HG03066 (cell line): ENCODE measurements around the gene CYTH1.

ENCODE experiments used
- ATAC-seq: cut with Tn5 transposase; IDR thresholded peaks from one replicate; pipeline ENCODE4 v1.9.1; 2021; ENCODE audit warnings: low read depth; ENCODE audit not compliant: unreplicated experiment

CYTH1 gene, protein sequence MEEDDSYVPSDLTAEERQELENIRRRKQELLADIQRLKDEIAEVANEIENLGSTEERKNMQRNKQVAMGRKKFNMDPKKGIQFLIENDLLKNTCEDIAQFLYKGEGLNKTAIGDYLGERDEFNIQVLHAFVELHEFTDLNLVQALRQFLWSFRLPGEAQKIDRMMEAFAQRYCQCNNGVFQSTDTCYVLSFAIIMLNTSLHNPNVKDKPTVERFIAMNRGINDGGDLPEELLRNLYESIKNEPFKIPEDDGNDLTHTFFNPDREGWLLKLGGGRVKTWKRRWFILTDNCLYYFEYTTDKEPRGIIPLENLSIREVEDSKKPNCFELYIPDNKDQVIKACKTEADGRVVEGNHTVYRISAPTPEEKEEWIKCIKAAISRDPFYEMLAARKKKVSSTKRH

DNA sequence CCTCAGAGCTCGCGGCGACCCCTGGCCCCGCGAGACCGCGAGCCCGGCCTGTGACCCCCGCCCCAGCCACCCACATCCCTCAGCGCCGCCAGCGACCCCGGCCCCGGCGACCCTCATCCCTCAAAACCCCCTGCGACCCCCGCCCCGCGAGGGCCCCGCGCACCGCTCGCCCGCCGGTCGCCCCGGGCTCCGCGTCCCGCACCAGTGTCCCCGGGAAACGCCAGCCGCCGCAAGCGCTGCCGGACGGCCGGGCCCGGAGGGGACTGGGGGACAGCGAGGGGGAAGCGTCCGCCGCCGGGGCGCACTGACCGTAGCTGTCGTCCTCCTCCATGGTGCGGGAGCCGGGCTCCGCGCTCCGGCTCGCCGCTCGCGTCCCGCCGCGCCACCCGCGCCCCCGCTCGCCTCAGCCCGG lies at the start of gene CYTH1:
TSS of gene CYTH1 (minus strand) at position 381 of the 412 bp plus-strand sequence. CDS start at position 331, 50 bp downstream.
- ATAC-seq = no peak

DNA sequence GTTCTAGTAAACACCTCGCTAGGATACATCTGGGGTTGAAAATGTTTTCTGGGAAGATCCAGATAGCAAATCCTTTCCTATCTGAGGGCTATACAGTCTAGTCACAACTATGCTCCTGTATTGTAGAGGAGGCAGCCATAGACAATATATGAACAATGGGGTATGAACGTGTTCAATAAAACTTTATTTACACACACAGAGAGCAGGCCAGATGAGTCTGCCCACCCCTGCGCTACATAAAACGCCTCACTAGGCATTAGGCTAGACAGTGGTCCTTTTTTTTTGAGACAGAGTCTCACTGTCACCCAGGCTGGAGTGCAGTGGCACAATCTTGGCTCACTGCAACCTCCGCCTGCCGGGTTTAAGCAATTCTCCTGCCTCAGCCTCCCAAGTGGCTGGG lies 47.4 kb upstream of the CYTH1 start:
- no peak for ATAC-seq

DNA sequence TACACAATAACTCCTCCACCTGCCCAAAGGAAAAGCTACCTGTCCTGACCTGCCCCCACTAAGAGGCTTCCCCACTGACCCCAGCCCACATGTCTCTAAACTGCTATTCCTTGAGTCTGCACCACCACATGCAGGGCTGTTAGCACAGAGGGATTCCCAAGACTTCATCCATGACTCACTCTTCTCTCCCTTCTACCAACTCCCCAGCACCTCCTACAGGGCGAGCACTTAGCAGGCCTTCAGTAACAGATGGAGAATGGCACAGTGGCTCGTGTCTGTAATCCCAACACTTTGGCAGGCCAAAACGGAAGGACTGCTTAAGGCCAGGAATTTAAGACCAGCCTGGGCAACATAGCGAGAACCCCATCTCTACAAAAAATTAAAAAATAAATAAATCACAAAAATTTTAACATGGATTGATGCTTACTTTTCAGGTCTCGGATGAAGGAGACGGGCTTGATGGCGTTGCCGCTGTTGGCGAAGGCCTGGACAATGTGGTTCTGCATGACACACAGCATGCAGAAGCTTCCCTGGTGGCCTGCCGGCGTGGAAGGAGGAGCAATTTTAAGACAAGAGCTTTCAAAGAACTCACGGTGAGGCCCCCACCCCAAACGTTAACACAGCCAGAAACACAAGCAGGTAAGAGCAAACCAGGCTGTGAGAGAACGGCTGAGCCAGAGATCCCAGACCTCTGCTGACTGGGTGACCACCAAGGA lies 46.6 kb upstream of the CYTH1 start:
- ATAC-seq = no peak

DNA sequence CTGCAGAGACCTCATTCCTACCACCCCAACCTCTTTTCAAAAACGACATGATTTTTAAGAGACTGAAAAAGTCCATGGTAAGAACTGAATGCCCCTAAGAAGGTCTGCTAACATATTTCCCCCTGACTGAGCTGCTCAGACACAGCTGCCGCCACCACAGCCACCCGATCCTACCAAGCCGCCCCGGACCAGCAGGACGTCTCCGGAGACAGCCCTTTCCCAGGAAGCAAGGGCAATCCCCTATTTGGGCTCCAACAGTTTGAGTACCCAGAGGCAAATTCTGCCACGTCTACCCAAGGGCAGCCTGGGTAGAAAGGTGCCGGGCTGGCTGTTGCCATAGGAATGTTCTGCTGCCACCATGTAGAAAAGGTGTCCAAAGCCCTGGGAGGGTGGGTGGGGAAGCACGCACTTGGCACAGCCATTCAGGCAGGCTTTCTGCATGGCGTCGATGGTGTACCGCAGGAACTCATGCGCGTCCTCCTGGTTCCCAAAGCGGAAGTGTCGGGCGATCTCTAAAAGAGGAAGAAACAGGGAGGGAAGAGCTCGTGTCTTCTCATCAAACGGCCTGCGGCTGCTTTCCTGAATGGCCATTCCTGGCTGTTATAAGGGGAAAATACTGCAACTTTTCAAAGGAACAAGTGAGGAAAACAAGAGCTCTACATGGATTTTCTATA lies 44.9 kb upstream of the CYTH1 start:
- ATAC-seq = no peak

DNA sequence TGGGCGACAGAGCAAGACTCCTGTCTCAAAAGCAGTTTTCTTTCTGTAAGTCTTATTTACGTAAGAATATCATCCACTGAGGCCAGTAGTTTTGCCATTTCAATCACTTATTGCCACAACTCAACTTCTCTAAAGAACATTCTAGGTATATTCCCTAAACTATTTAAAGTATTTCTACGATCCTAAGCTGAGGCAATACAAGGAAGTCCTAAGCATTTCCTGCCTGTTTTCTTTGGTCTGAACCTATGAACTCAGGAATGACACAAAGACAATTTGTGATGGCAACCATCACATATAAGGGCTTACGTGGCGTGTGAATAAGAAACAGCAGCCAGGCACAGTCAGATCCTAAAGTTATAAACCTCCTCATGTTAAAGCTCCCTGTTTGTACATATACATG lies 44.3 kb upstream of the CYTH1 start:
- no peak for ATAC-seq

GRCh38 chr17:78825696-78826095 lies 43.6 kb upstream of the CYTH1 start:
- ATAC-seq = no peak

DNA sequence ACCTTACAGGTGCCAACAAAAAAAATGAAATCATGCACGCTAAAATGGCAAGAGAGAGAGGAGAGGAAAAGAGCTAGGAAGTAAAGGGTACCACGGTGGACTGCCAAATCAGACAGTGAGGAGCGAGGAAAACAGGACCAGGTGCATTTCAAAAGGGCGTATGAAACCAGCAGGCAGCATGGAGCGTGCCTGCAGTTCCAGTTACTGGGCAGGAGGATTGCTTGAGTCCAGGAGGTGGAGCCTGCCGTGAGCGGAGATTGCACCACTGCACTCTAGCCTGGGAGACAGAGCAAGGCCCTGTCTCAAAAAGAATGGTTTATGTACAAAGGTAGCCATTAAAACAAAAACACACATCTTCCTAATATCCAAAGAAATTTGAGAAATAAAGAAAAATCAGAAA lies 42.2 kb upstream of the CYTH1 start:
- ATAC-seq = no peak

DNA sequence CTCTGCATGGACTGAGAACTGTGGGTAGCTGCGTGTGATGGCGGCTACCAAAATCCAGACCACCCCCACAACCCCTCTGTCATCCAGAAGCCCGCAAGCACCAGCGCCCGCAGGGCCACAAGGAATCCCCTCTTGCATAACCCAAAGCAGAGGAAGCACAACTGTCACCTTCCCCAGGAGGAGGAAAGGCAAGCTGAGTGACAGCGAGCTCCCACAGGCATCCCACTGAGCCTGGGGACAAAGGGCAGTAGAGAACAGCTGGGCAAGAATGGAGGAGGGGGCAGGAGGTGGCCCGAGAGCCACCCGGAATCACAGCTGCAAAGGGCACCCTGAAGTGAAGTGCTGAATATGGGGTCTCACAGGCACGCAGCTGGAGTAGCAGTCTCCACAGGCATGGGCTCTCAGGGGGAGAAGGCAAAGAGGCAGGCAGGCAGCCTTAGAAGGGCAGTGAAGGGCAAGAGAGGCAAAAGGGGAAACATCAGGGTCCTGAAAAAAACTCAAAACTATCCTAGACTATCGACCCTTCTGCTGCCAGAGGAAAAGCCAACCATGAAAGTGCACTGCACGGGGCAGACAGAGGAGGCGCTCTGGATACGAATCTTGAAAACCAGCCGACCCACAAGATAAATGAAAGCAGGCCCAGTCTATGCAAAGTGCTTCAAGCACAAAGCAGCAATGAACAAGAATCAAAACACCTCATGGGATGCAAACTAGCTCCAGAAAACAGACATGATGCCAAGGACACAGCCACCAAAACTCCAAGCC lies 41.4 kb upstream of the CYTH1 start:
- ATAC-seq = no peak

DNA sequence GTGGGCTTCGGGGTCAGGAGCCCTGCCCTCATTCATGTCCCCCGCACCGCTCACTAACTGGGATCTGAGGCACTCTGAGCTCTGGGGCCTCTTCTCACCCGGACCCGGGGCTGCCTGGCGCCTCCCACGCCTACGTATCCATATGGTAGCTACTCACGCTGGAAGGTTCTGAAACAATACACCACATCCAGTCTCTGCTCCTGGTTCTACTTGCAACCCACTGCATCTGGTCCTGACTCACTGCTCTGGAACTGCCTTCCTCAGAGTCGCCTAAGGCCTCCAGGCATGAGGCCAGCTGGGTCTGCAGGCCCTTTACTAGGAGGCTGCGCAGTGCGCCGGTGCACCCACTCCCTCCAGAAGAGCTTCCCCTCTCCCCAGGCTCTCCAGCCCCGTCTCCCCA lies 40.5 kb upstream of the CYTH1 start:
- no peak for ATAC-seq

GRCh38 chr17:78821961-78822360 lies 39.9 kb upstream of the CYTH1 start:
- ATAC-seq = no peak

DNA sequence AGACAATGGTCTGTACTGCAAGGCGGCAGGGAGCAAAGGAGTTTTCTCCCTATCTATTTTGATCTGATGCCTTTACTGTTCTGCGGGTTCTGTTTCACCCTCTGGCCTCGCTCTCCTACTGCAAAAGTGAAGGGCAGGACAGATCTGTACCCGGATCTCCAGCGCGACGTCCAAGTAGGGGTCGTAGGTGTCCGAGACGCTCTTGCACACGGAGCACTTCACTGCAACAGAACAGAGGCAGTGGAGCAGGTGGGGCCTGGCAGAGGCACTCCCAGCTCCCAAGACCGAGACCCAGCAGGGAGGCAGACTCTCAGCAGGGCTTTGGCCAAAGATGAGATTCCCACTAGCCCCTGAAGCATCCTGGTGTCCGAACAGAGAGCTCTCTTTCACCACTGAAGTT lies 38.8 kb upstream of the CYTH1 start:
- ATAC-seq = no peak

GRCh38 chr17:78819806-78820792 lies 38.0 kb upstream of the CYTH1 start:
- no peak for ATAC-seq

DNA sequence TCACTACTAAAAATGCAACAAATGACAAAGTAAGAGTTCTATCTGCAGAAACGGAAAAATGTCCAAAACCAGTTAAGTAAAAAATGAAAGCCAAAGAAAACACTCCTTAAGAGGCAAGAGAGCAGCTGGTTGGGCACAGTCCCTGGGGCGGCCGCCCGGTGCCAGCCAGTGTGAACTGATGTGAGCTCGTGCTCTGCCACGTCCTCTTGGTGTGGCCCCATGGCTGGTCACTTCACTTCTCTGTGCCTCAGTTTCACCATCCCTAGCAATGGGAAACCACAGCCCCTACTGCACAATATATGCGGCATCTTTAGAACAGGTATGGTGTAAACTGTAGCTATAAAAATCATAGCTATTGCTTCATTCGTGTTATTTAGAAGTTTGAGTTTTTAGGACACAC lies 37.3 kb upstream of the CYTH1 start:
- no peak for ATAC-seq

DNA sequence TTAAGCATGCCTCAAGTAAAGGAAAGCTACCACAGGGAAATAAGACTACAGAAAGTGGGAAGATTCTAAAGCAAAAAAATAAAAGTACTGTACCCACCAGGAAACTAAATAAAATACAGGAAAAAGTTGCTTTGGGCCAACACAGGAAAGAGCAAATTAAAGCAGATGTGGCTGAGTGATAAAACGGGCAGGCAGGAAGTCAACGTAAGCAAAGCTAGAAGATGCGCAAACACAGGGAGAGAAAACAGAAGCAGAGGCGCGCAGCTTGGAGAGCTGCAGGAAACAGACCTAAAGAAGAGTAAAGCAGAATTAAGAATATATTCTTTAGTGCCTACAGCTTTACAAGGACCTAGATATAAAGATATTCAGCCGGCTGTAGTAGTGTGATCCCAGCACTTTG lies 36.9 kb upstream of the CYTH1 start:
- no peak for ATAC-seq

DNA sequence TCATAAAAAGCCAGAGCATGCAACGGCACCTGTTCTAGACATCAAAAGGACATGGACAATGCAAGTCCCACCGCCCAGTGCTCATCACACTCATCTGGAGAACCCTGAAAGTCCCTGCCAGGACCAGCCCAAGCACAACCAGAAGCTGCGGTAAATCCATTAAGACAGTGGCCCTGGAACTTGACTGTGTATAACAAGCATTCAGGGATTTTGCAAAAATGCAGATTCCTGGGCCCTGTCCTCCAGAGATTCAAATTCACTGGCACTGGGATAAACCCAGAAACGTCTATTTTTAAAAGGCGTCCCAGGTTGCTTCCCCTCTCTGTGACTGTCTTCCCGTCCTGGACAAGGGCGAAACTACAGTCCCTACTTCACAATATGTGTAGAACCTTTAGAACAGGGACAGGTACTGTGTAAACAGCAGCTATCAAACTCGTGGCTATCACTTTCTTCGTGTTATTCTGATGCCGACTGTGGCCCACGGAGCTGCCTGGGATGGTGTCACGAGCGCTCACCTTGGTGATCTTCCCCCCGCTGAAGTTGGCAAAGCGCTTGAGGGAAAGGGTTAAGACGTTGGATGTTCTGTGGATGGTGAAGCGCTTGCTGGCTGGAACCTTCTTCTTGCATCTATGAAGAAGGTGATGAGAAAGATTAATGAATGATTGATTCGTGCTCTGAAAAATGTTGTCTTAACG lies 36.2 kb upstream of the CYTH1 start:
- no peak for ATAC-seq

GRCh38 chr17:78817123-78817522 lies 35.0 kb upstream of the CYTH1 start:
- no peak for ATAC-seq

GRCh38 chr17:78815696-78816095 lies 33.6 kb upstream of the CYTH1 start:
- ATAC-seq = no peak

DNA sequence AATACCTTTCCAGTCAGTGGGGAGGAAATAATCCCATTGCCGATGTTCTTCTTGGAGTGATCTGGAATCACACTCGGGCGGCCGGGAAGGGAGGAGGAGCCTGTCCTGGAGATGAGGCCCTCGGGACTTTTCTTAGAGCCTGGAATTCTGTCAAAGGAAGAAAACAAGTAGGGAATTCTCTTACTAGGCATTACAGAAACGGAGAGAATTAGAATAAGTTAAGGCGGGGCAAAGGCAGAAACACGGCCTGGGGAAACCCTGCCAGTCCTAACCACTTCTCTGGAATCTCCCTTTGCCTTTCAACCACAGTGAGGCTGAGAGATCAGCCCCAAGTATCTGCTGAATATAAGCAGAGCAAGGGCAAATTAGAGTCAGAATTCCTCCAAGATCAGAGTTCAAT lies 30.8 kb upstream of the CYTH1 start:
- ATAC-seq = no peak

- ATAC-seq = no peak
Observed at GRCh38 chr17:78808163-78808562, 26.1 kb upstream of the CYTH1 start.
